T-helper 2 cell treated with Interferon-gamma antibody and Interleukin-4, amounts not matched to agents 5 μg/mL and 100 μg/mL, for 36 hours (primary cell): ENCODE data around the gene POC1B.
A peak's percentile ranks its signal among the peaks of the same experiment; 100 is the strongest.

Experiments used
- DNase-seq: peaks from one replicate; pipeline ENCODE4 v3.0.0; 2021; ENCODE audit warnings: low spot score
- H3K27ac Mint-ChIP-seq: one replicate; pipeline ENCODE4 v1.8.0; 2021; ENCODE audit warnings: mild to moderate bottlenecking, mixed read lengths
- H3K27me3 Mint-ChIP-seq: one replicate; pipeline ENCODE4 v1.8.0; 2021; ENCODE audit warnings: low read depth, mixed read lengths
- H3K36me3 Mint-ChIP-seq: one replicate; pipeline ENCODE4 v1.8.0; 2021; ENCODE audit warnings: low read depth, mixed read lengths
- H3K4me1 Mint-ChIP-seq: one replicate; pipeline ENCODE4 v1.8.0; 2021; ENCODE audit warnings: low read depth, mixed read lengths
- H3K4me3 Mint-ChIP-seq: one replicate; pipeline ENCODE4 v1.8.0; 2022; ENCODE audit warnings: mild to moderate bottlenecking, moderate library complexity, mixed read lengths
- H3K9me3 Mint-ChIP-seq: one replicate; pipeline ENCODE4 v1.8.0; 2021; ENCODE audit warnings: mixed read lengths

The POC1B gene

GRCh38 chr12:89524541-89525304, 1.1 kb downstream of the POC1B start, which contains the start of gene GALNT4:
Gene GALNT4 (minus strand): TSS chr12:89524796. CDS start chr12:89524549, 247 bp downstream.
- Mint-ChIP-seq H3K9me3 (no peaks in the 10 kb centered on the region), H3K4me3 (peak within 1 kb of the TSS; percentile 95), H3K27me3 (no peaks in the 10 kb centered on the region), H3K27ac (peak within 1 kb of the TSS; percentile 96), H3K4me1 (peaks cover 53% of the 10 kb centered on the region), H3K36me3 (peaks cover 46% of the 10 kb centered on the region)
- peak; percentile 78 for DNase-seq

- DNase-seq, result no peak
- peak overlapping the region; percentile 95 for H3K4me3 Mint-ChIP-seq
- H3K36me3 Mint-ChIP-seq, result peaks cover 43% of the 10 kb centered on the region
- no peaks in the 10 kb centered on the region for H3K9me3 Mint-ChIP-seq
- H3K27me3 Mint-ChIP-seq, result no peaks in the 10 kb centered on the region
- H3K27ac Mint-ChIP-seq, result peak overlapping the region; percentile 88
- peaks cover 50% of the 10 kb centered on the region for H3K4me1 Mint-ChIP-seq
Observed at GRCh38 chr12:89523843-89524540, 1.9 kb downstream of the POC1B start.

GRCh38 chr12:89523393-89523792, 2.5 kb downstream of the POC1B start:
- H3K27ac Mint-ChIP-seq, result peak overlapping the region; percentile 88
- no peaks in the 10 kb centered on the region for H3K27me3 Mint-ChIP-seq
- H3K9me3 Mint-ChIP-seq, result no peaks in the 10 kb centered on the region
- peaks cover 47% of the 10 kb centered on the region for H3K36me3 Mint-ChIP-seq
- H3K4me3 Mint-ChIP-seq, result peak overlapping the region; percentile 95
- H3K4me1 Mint-ChIP-seq, result peaks cover 53% of the 10 kb centered on the region
- DNase-seq, result no peak

GRCh38 chr12:89521364-89522223, 4.3 kb downstream of the POC1B start:
- no peaks in the 10 kb centered on the region for H3K9me3 Mint-ChIP-seq
- H3K27me3 Mint-ChIP-seq, result no peaks in the 10 kb centered on the region
- peaks cover 48% of the 10 kb centered on the region for H3K36me3 Mint-ChIP-seq
- H3K27ac Mint-ChIP-seq, result peak overlapping the region; percentile 42
- H3K4me3 Mint-ChIP-seq, result peak overlapping the region; percentile 81
- DNase-seq, result no peak
- H3K4me1 Mint-ChIP-seq, result peaks cover 49% of the 10 kb centered on the region

- Mint-ChIP-seq H3K27ac (no peak overlapping the region), H3K27me3 (no peaks in the 10 kb centered on the region), H3K4me1 (peaks cover 32% of the 10 kb centered on the region)
Observed at GRCh38 chr12:89517720-89518119, 8.1 kb downstream of the POC1B start.

GRCh38 chr12:89516633-89517032, 9.2 kb downstream of the POC1B start:
- Mint-ChIP-seq H3K4me1 (peaks cover 25% of the 10 kb centered on the region), H3K36me3 (peaks cover 23% of the 10 kb centered on the region), H3K27me3 (no peaks in the 10 kb centered on the region), H3K27ac (no peak overlapping the region), H3K4me3 (no peak overlapping the region), H3K9me3 (no peaks in the 10 kb centered on the region)
- DNase-seq, result no peak

More at GRCh38 chr12:89517720-89518119, 8.1 kb downstream of the POC1B start:
- no peaks in the 10 kb centered on the region for H3K9me3 Mint-ChIP-seq
- H3K4me3 Mint-ChIP-seq, result no peak overlapping the region
- DNase-seq, result no peak
- H3K36me3 Mint-ChIP-seq, result peaks cover 29% of the 10 kb centered on the region

GRCh38 chr12:89514751-89515150, 11.1 kb downstream of the POC1B start:
- H3K9me3 Mint-ChIP-seq, result no peaks in the 10 kb centered on the region
- H3K27ac Mint-ChIP-seq, result no peak overlapping the region
- no peaks in the 10 kb centered on the region for H3K27me3 Mint-ChIP-seq
- peaks cover 19% of the 10 kb centered on the region for H3K4me1 Mint-ChIP-seq
- no peak for DNase-seq
- peaks cover 19% of the 10 kb centered on the region for H3K36me3 Mint-ChIP-seq
- no peak overlapping the region for H3K4me3 Mint-ChIP-seq

- Mint-ChIP-seq H3K36me3 (peaks cover 13% of the 10 kb centered on the region), H3K4me3 (no peak overlapping the region), H3K27ac (no peak overlapping the region), H3K27me3 (no peaks in the 10 kb centered on the region), H3K9me3 (no peaks in the 10 kb centered on the region), H3K4me1 (peaks cover 13% of the 10 kb centered on the region)
- no peak for DNase-seq
Observed at GRCh38 chr12:89513544-89513943, 12.3 kb downstream of the POC1B start.

GRCh38 chr12:89507015-89507824, 18.6 kb downstream of the POC1B start:
- Mint-ChIP-seq H3K4me3 (no peak overlapping the region), H3K27me3 (no peaks in the 10 kb centered on the region), H3K9me3 (no peaks in the 10 kb centered on the region), H3K36me3 (peaks cover 11% of the 10 kb centered on the region), H3K27ac (no peak overlapping the region), H3K4me1 (peaks cover 17% of the 10 kb centered on the region)
- no peak for DNase-seq

- peak overlapping the region; percentile 12 for H3K27ac Mint-ChIP-seq
- H3K36me3 Mint-ChIP-seq, result peaks cover 13% of the 10 kb centered on the region
- H3K27me3 Mint-ChIP-seq, result no peaks in the 10 kb centered on the region
- no peak for DNase-seq
- H3K9me3 Mint-ChIP-seq, result no peaks in the 10 kb centered on the region
- peaks cover 18% of the 10 kb centered on the region for H3K4me1 Mint-ChIP-seq
- no peak overlapping the region for H3K4me3 Mint-ChIP-seq
Observed at GRCh38 chr12:89506050-89506449, 19.8 kb downstream of the POC1B start.

- no peak for DNase-seq
- no peak overlapping the region for H3K4me3 Mint-ChIP-seq
- H3K27me3 Mint-ChIP-seq, result no peaks in the 10 kb centered on the region
- peaks cover 14% of the 10 kb centered on the region for H3K36me3 Mint-ChIP-seq
- no peaks in the 10 kb centered on the region for H3K9me3 Mint-ChIP-seq
- H3K27ac Mint-ChIP-seq, result no peak overlapping the region
- peaks cover 13% of the 10 kb centered on the region for H3K4me1 Mint-ChIP-seq
Observed at GRCh38 chr12:89504560-89505346, 21.1 kb downstream of the POC1B start.

GRCh38 chr12:89501793-89502192, 24.1 kb downstream of the POC1B start:
- Mint-ChIP-seq H3K27me3 (no peaks in the 10 kb centered on the region), H3K36me3 (peaks cover 14% of the 10 kb centered on the region), H3K27ac (no peak overlapping the region), H3K9me3 (no peaks in the 10 kb centered on the region), H3K4me3 (no peak overlapping the region), H3K4me1 (peaks cover 10% of the 10 kb centered on the region)
- DNase-seq, result no peak
